ENCODE results near the gene ZNF277.

The ZNF277 gene, protein sequence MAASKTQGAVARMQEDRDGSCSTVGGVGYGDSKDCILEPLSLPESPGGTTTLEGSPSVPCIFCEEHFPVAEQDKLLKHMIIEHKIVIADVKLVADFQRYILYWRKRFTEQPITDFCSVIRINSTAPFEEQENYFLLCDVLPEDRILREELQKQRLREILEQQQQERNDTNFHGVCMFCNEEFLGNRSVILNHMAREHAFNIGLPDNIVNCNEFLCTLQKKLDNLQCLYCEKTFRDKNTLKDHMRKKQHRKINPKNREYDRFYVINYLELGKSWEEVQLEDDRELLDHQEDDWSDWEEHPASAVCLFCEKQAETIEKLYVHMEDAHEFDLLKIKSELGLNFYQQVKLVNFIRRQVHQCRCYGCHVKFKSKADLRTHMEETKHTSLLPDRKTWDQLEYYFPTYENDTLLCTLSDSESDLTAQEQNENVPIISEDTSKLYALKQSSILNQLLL

DNA sequence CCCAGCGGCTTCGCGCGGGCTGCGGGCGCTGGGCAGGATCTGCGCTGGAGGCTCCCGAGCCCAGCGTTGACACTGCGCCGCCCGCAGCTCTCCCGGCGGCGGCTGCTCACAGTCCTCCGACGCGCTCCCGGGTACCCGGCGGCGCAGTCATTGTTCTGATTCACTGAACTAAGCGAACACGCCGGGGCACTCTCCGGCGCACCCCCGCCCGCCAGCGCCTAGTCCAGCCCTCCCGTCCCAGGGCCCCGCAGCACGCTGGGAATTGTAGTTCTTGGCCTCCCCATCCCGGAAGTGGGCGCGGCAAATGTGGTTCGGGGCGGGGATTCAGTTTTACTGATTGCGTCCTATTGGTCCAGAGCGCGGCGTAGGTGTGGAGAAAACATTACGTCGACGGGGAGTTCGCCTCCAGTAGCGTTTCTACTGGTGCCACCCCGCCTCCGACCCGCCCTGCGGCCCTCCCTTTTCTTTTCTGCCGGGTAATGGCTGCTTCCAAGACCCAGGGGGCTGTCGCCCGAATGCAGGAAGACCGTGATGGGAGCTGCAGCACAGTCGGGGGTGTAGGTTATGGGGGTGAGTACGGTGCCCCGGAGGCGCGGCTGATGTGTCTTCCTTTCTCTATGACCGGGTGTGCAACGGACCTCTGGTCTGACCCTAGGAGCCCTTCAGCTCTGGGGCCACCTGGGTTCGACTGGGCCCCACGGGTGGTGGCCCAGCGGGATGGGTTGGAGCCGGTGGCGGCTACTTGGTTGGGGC, at the start of gene ZNF277, which contains the start of gene DOCK4:
TSS of gene ZNF277 (plus strand) at position 458 of the 753 bp plus-strand sequence. CDS start at position 480, 22 bp downstream.
TSS of gene DOCK4 (minus strand) at position 162 of the 753 bp plus-strand sequence. CDS start 261 bp downstream, outside the sequence.
- peak; percentile 99 for DNase-seq

DNA sequence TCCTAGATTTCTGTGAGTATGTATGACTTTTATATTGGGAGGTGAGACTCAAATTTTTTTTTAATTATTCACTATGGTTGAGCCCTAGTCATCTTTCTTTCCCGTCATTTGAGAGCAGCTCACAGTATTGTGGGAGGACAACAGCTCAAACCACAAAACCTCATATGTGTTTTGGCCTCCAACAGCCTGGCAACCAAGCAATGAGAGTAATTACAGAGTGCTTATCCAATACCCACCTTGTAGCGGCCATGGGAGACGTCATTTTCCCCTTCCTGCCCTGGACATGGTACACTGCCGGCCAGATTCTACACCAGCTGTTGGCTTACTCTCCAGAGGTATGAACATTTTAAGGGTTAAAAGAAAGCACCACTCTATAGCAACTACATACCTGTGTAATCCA, 49.4 kb upstream of the ZNF277 start:
- peak; percentile 59 for DNase-seq

DNA sequence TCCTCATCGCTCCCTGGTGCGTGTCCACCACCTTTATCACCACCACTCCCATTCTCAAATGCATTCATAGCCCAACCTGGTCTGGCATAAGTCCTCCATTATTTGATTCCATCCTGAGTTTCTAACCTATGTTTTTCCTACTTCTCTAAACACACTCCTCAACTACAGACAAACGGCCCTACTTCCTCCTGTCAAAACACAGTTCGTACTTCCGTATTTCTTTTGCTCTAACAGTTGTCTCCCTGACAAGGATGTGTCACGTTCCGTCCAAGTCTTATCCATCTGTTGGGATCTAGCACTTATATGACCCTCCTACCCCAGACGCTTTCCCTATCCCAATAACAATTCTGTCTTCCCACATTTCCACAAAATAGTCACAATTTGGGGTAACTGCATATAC, 47.1 kb upstream of the ZNF277 start:
- no peak for DNase-seq

DNA sequence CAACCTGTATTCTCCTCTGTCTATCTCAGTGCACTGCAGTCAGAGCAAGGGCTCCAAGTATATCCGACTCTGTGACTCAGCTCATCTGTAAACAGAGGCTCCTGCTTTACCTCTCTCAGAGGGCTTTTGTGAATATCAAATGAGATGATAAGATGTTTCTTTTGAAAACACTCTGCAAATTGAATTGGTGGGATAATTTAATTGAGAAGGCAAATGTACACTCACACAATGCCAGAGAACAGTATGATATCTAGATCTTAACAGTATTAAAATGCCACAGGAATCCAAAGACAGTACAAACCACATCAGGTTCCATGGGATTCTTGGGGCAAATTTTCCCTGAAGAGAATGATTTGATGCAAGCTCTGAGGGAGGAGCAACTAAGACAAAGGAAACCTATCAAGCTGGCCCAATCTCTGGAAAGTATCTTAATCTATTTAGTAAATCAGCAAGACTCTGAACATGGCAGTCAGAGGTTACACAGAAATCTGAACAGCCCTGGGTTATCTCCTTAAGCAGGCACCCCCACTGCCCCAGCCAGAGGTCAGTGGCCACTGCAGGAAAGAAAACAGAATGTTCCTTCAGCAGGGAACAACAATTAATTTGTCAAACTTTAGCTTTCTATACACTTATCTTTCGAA, 46.2 kb upstream of the ZNF277 start:
- no peak for DNase-seq

DNA sequence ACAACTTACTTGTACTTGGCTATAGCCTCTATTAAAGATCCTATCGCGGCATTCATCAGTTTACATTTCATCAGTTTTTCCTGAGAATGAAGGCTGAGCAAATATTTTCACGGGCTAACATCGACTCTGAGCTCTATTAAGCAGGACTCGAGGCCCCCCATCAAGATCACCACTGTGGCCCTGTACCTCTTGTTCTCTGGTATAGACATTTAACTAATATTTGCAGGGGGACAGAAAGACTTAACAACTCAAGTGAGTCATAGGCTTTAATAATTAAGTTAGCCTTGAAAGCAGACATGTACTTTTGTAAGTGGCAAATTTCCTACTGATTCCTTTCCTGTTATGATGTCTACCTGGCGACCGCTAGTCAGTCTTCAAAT, 45.7 kb upstream of the ZNF277 start:
- DNase-seq: no peak

DNA sequence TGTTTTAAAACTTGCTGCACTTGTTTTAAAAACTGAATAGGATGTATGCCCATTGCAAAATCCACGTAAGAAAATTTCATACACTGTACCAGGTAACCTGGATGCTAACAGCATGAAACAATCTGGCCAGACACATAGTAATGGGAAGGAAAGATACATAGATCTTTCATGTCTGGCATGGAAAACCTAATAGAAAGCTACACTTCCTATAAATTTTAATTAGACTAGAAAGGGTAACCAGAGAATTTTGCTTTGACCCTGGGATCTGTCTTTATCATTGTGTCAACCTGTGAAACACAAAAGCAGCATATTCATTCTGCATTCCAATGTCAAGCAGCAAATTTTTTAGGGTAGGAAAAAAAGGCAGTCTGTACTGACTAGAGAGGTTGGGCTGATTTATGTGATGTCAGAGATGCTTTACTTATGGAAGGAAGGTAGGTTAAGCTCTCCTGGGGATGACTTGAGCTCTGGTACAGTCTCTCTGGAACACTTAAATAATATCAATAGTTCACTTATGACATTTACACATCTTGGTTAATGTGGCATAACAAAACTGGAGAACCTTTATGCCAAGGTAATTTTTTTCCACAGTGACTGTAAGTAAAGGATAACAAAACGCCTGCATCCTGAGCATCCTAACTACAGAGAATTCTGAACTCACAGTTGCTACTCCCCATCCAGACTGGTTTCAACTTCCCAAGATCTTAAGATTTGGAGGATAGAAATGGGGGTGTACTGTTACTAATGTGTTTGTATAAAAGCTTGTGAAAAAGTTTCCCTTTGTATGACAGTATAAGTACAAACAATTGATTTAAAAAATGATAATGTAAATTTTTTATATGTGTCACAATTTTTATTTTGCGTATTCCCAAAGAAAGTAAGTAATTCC, 45.0 kb upstream of the ZNF277 start:
- no peak for DNase-seq

DNA sequence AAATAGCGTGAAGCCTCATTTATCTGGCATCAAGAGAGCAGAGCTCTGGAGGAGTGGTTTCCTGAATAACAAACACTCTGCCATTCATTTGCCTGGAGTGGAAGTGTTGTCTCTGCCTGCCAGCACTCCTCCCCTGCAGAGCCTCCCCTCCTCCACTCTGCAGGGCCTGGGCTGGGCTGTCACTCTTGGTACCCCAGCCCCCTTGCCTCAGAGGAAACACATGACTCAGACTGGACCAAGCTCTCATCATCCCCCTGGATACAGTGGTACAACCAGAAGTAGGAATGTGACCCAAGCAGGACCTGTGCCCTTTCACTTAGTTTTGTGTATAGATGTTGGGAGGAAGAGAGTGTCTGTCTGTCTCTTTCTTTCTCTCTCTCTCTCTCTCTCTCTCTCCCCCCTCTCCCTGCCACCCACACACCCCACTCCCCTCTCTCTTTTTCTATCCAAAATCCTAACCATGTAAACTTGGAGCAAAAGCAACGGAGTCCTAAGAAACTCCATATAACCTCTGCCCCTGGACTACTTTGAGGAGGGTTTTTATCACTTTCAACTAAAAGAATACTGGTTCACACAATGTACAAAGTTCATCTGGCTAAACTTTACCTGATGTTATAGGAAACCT, 44.2 kb upstream of the ZNF277 start:
- DNase-seq: peak; percentile 56

DNA sequence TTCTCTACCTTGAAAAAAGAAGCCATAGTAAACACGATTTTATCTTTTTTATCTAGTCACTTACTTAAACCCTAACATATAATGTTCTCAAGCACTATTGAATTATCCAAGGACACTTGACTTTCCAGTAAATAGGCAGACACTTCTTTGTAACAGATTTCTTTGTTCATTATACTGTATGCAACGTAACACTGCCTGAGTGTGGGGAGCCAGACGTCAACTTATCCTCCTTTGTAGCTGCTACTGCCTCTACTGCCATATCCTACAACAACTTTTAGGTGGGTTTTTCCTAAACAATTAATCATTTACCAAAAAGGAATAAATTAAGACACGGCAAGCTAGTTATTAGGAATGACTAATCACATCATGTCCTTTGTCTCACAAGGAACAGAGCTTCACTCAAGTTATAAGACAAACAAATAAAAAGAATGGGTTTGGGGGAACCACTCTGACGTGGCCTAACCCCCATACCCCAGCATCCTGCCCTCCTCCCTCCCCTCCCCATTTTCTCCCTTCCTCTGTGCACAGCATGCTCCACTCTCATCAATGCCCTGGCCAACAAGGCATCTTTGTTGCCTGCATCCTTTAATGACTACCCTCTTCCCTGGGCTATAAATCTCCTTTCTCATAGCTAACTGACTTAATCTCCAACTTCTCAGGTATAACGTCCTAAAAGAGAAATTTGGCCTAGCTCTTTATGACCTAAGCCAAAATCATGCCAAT, 43.5 kb upstream of the ZNF277 start:
- DNase-seq: no peak

DNA sequence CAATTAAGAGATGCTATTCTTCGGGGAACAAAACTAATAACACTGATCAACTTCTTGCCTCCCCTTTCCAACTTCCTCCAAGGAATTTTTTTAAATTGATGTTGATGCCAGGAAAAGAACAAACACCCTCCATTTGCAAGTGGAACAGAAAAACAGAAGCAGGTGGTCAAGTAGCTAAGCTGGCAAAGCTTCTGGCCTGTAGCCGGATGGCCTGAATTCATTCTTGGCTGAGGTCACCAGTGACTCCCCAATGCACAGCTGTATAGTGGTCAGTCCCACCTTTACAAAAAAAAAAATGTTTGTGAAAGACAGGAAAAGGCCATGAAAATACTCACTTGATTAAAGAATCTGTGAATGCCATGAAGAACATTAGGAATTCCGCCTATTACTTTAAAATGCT, 39.3 kb upstream of the ZNF277 start:
- no peak for DNase-seq

DNA sequence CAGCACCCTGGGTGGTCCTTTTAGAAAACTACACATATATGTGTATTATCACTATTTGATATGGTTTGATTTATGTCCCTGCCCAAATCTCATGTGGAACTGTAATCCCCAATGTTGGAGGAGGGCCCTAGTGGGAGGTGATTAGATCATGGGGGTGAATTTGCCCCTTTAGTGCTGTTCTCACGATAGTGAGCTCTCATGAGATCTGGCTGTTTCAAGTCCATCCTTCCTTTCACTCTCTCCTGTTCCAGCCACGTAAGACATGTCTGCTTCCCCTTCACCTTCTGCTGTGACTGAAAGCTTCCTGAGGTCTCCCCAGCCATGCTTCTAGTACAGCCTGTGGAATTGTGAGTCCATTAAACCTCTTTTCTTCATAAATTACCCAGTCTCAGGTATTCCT, 37.6 kb upstream of the ZNF277 start:
- no peak for DNase-seq

DNA sequence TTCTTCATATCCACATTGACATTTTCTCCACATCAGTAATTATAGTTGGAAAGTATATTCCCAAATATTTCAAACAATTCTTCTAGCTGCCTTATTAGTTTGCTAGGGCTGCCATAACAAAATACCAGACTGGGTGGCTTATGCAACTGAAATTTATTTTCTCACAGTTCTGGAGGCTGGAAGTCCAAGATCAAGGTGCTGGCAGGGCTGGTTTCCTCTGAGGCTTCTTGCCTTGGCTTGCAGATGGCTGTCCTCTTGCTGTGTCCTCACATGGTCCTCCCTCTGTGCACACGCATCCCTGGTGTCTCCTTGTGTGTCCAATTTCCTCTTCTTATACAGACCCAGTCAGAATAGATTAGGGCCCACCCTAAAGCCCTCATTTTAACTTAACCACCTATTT, 34.8 kb upstream of the ZNF277 start:
- no peak for DNase-seq

DNA sequence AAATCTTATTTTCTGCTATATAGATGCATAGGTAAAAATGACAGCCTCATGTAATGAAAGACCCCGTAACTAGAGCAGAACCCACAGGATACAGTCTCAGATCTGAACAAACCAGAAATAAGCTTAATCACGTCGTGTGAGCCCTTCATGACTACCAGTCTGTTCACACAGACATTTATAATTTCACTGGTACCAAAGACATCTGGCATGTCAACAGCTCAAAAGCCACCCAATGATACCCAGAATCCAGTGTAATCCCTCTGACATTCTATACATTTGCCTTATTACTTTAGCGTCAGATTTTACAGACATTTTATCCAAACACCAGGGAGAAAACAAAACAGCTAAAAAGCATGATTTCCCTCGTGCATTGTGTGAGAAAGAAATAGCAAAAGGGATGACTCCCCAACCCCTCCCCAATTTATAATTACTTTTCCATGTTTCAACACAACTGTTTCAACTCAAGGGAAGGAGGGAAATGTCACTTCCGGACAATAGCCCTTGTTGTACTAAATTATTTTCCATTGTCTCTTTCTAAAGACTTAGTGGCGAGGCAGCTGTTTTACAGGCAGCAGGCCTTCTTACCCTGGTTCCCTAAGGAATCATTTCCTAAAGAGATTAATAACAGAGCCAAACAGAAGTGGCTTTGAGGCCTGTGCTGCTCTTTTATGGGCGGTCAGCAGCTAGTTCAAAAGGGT, 33.5 kb upstream of the ZNF277 start:
- DNase-seq: no peak

DNA sequence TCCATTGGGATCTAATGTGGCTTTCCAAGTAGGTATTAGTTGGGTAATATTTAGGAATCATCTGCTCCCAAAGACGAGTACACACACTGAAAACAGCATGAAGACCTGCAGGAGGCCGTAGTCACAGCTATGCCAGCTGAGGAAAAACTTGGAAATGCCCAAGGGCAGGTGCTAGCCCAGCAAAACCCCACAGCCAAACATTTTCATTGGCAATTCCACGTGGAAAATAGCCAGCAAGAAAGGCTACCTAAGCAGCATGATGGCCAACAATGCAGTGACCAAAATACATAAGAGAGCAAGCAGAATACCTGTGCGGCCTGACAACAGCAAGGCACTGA, 33.0 kb upstream of the ZNF277 start:
- DNase-seq: no peak

DNA sequence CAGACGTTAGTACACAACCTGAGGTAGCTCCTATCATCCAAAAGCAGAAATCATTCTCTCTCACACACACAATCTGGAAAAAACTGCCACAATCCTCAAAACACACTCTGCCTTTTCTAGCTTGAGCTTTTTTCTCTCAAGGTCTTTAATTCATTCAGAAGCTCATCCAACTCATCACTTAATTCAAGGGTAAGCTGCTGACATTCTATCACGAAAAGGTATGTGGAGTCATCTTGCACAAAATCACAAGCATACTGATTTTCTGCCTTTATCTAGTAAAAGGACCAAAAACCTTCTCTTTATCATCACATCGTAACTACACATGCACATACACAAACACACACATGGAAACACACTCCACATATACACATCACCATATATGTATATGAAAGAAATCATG, 32.3 kb upstream of the ZNF277 start:
- DNase-seq: no peak

DNA sequence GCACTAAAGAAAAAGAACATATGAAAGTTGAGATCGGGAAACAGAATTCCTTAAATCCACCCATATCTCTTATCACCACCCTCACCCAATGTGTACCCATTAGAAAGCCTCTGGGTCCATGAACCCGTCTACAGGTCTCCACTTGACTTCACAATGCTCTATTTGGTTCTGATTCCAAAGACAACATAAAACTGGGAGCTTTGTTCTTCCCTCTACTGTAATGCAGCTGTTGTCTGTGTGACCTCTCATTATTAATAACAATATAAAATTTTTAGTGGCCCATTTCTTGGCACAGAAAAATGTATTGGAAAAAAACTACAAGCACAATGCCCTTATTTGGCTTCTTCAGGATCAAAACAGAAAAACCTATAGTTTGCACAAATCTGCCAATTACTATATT, 30.3 kb upstream of the ZNF277 start:
- DNase-seq: no peak

DNA sequence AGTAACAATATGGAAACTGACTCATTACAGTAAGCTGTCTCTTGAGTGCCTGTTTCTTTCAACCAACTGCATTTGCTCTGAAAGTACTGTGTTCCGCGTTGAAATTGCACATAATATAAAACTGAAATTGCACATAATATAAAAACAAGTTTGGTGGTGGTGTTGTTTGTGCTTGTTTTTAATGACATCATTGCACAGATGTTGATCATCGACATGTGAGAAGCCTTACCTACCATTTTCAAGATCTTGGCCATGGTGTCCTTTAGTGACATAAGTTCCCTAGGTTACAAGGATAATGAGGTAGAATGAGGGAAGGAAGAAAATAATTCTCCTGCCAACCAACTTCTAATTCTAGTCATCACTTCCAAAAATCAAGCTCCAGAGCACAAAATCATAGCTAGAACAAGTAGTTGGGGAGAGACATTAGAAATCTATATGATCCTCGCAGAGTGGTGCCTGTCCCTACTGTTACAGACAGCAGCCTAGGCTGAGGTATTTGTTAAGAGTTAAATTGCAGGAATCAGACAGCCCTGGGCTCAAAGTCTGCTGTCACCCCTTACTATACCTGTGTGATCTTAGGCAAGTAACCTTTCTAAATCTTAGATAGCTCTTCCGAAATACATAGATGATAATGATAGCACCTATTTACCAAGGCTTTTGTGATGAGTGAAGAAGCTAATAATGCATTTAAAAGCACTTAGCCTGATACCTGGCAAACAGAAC, 29.6 kb upstream of the ZNF277 start:
- DNase-seq: no peak

DNA sequence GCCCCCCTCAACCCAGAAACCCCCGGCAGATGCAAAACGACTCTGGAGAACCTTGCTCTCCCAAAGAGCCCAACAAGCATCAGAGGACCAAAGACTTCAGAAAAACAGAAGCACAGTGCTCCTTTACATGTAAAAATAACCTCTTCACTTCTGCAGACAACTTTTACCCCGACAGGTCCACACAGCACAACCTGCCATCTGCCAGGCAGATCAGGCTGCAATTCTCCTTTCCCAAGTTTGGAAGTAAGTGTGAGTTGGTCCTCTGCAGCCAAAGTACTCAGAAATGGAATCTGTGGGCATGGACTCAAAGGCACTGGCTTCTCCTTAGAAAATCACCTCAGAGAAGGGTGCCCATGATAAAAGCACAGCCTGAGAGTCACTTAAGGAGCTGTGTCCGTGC, 26.3 kb upstream of the ZNF277 start:
- DNase-seq: no peak

DNA sequence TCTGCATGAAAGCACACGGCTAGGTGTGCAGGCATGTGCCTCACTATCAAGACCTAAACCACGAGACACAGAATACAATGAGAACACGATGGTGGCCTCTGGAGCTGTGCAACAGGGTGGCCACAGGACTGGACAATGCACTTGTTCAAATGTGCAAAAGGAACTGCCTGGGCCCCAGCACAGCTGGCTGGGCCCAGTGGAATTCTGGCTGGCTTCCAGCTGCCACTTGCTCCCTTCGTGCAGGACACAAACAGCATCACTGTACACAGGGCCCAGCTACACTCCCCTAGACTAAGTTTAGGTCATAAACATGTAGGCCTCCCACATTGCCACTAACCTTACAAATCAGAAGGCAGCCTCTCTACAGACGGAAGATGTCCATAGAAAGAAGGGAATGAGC, 23.7 kb upstream of the ZNF277 start:
- peak; percentile 41 for DNase-seq

DNA sequence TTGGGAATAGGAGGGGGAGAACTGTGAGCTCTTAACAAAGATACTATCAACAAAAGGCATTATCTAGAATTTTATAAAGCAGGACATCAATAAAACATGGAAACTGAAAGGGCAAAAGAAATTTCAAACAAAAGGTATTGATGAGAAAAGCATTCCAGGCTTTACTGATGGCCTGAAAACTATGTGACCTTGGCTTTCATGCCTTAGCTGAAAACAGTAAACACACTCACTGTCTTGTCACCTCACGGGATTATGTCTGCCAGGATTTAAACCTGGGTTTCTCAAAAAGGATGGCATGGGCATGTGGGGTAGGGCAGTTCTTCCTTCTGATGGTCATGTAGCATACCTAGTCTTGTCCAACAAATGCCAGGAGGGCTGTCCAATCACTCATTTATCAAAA, 23.2 kb upstream of the ZNF277 start:
- DNase-seq: no peak

DNA sequence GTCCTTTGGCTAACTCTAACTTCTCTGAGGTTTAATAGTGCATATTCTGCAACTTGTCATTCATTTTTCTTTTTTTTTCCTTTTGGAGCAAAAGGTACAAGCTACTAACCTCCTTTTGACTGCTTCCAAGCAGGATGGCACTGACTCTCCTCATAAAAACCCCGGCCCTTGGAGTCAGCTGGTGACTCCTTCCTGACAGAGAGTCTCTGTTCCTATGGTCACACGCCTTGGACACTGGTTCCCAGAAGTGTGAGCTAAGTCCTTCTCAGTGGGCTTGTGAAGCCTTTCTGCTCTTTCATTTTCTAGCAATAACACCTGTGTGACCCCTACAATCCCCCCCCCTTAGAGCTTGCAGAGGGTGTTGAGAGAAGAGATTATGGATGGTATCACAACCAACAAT, 22.0 kb upstream of the ZNF277 start:
- no peak for DNase-seq
